ENCODE results near the gene NAXD.
"Not testable (repeated sequence)": the region's sequence is repeated elsewhere in the genome, so short reads cannot be mapped to it uniquely, and the experiment has no call there.

The NAXD gene

DNA sequence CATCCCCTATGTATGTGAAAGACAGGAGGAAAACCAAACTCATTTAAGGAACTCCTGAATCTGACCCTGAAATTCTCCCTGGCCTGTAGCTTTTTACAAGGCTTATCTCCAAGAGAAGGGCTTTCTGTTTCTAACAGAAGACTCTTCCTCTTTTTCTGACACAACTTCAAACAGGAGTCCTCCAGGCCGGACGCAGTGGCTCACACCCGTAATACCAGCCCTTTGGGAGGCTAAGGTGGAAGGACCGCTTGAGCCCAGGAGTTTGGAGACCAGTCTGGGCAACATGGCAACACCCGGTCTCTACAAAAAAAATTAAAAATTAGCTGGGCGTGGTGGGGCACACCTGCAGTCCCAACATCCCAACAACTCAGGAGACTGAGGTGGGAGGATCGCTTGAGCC lies 48.7 kb downstream of the NAXD start:
- no peak overlapping the region for H3K9ac ChIP-seq (ENCODE audit: low read length)
- H3K27me3 ChIP-seq (ENCODE audit: control insufficient read depth, insufficient read depth, low read length), result no peaks in the 10 kb centered on the region
- H3K9me3 ChIP-seq (ENCODE audit: control insufficient read depth, low read length), result no peaks in the 10 kb centered on the region
- no peaks in the 10 kb centered on the region for H3K4me1 ChIP-seq (ENCODE audit: control insufficient read depth, insufficient read depth, low read length)
- H3K4me3 ChIP-seq (ENCODE audit: low read length), result no peak overlapping the region
- peaks cover 5% of the 10 kb centered on the region for H3K36me3 ChIP-seq (ENCODE audit: control insufficient read depth, insufficient read depth, low read length)

GRCh38 chr13:110664673-110665072 lies 49.3 kb downstream of the NAXD start:
- H3K4me3 ChIP-seq (ENCODE audit: low read length), result no peak overlapping the region
- no peaks in the 10 kb centered on the region for H3K27me3 ChIP-seq (ENCODE audit: control insufficient read depth, insufficient read depth, low read length)
- no peaks in the 10 kb centered on the region for H3K4me1 ChIP-seq (ENCODE audit: control insufficient read depth, insufficient read depth, low read length)
- peaks cover 5% of the 10 kb centered on the region for H3K36me3 ChIP-seq (ENCODE audit: control insufficient read depth, insufficient read depth, low read length)
- no peaks in the 10 kb centered on the region for H3K9me3 ChIP-seq (ENCODE audit: control insufficient read depth, low read length)
- no peak overlapping the region for H3K9ac ChIP-seq (ENCODE audit: low read length)

DNA sequence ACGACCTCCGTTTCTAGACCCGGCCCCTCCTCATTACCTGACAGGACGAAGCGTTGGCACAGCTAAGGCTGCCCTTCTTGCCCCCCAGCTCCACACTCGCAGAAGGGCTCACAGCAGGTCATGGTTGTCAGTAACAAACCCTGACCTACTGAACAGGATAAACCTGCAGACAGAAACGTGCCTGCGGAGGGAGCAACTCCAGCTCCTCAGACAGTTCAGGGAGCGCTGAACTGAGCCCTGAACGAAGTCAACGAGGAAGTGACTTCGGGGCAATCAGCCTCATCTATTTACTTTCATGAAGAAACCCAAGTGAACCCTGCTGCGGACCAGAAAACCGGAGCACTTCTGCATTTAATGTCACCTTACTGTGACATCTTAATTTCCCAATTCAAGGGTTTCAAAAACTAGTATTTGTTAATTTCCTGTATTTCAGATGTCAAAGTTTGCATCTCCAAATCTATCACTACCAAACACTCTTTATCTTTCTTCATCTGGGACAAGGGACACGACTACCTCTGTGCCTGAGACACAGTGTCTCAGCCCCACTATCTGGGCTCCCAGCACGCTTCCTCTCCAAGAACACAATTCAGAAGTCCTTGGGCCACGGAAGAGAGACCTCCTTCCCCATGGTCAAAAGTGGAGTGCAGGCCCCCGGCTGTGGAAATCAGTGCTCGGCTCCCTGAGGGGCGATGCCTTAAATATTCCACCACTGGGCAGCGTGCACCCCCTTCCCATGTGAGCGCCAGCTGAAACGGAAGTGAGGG lies 50.3 kb downstream of the NAXD start:
- no peaks in the 10 kb centered on the region for H3K4me1 ChIP-seq (ENCODE audit: control insufficient read depth, insufficient read depth, low read length)
- H3K27me3 ChIP-seq (ENCODE audit: control insufficient read depth, insufficient read depth, low read length), result no peaks in the 10 kb centered on the region
- no peaks in the 10 kb centered on the region for H3K9me3 ChIP-seq (ENCODE audit: control insufficient read depth, low read length)
- no peak overlapping the region for H3K9ac ChIP-seq (ENCODE audit: low read length)
- peaks cover 5% of the 10 kb centered on the region for H3K36me3 ChIP-seq (ENCODE audit: control insufficient read depth, insufficient read depth, low read length)
- H3K4me3 ChIP-seq (ENCODE audit: low read length), result no peak overlapping the region

DNA sequence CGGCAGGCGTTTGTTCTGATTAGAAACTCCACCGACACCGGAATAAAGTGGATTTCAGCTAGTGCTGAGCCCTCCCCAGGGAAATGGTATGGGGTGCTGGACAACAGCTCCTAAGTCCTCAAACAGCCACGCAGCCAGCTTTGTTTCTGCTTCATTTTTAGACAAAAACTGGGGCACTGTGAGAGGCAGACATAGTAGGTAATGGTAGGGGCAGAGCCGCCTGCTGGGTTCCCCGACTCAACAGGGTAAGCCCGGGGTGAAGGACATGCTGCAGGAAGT lies 50.8 kb downstream of the NAXD start:
- no peaks in the 10 kb centered on the region for H3K9me3 ChIP-seq (ENCODE audit: control insufficient read depth, low read length)
- no peaks in the 10 kb centered on the region for H3K27me3 ChIP-seq (ENCODE audit: control insufficient read depth, insufficient read depth, low read length)
- H3K36me3 ChIP-seq (ENCODE audit: control insufficient read depth, insufficient read depth, low read length), result peaks cover 5% of the 10 kb centered on the region
- no peaks in the 10 kb centered on the region for H3K4me1 ChIP-seq (ENCODE audit: control insufficient read depth, insufficient read depth, low read length)
- H3K9ac ChIP-seq (ENCODE audit: low read length), result no peak overlapping the region
- no peak overlapping the region for H3K4me3 ChIP-seq (ENCODE audit: low read length)

- H3K4me3 ChIP-seq (ENCODE audit: low read length), result no peak overlapping the region
- no peak overlapping the region for H3K9ac ChIP-seq (ENCODE audit: low read length)
- no peaks in the 10 kb centered on the region for H3K27me3 ChIP-seq (ENCODE audit: control insufficient read depth, insufficient read depth, low read length)
- H3K4me1 ChIP-seq (ENCODE audit: control insufficient read depth, insufficient read depth, low read length), result no peaks in the 10 kb centered on the region
- no peaks in the 10 kb centered on the region for H3K36me3 ChIP-seq (ENCODE audit: control insufficient read depth, insufficient read depth, low read length)
- no peaks in the 10 kb centered on the region for H3K9me3 ChIP-seq (ENCODE audit: control insufficient read depth, low read length)
These were observed 53.7 kb downstream of the NAXD start for GRCh38 chr13:110669036-110669435.

- not testable (repeated sequence) for H3K27me3 ChIP-seq (ENCODE audit: control insufficient read depth, insufficient read depth, low read length); H3K9me3 ChIP-seq (ENCODE audit: control insufficient read depth, low read length); H3K4me1 ChIP-seq (ENCODE audit: control insufficient read depth, insufficient read depth, low read length); H3K4me3 ChIP-seq (ENCODE audit: low read length); H3K36me3 ChIP-seq (ENCODE audit: control insufficient read depth, insufficient read depth, low read length); H3K9ac ChIP-seq (ENCODE audit: low read length)
These were observed 54.5 kb downstream of the NAXD start for GRCh38 chr13:110669814-110670213.

- Histone ChIP-seq H3K9me3 (ENCODE audit: control insufficient read depth, low read length) (no peaks in the 10 kb centered on the region), H3K36me3 (ENCODE audit: control insufficient read depth, insufficient read depth, low read length) (peaks cover 6% of the 10 kb centered on the region), H3K4me3 (ENCODE audit: low read length) (no peak overlapping the region), H3K4me1 (ENCODE audit: control insufficient read depth, insufficient read depth, low read length) (no peaks in the 10 kb centered on the region), H3K27me3 (ENCODE audit: control insufficient read depth, insufficient read depth, low read length) (no peaks in the 10 kb centered on the region), H3K9ac (ENCODE audit: low read length) (no peak overlapping the region)
These were observed 61.5 kb downstream of the NAXD start for GRCh38 chr13:110676595-110677587.

DNA sequence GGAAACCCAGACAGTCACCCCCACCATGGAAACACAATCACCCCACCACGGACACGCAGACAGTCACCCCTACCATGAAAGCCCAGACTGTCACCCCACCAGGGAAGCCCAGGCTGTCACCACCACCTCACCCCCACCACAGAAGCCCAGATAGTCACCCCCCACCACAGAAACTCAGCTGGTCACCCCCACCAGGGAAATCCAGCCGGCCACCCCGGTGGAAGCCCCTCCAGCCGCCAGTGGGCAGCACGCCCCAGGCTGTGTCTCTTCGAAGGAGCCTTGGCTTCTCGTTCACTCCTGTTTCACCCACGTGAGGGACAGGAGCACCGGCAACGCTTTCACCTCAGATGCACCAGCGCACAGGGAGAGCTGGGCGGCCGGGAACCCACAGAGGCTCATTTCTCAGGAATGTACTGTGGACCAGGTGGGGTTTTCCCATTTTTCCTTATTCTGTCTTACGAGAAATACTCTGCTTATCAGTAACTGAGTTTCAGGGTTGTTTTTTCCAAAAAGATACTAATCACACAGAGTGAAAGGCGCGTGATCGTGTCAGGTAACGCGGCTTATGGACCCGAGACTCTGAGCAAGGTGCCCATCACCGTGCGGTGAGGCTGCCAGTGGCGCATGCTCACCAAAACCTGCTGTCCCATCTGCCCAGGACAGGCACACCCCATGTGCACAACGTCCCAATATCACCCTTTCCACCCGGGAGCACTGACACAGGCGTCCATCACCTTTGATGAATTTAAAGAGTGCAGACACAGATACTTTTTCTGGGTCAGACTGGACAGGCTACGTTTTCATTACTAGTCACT lies 62.6 kb downstream of the NAXD start:
- Histone ChIP-seq H3K9ac (ENCODE audit: low read length) (no peak overlapping the region), H3K36me3 (ENCODE audit: control insufficient read depth, insufficient read depth, low read length) (peaks cover 6% of the 10 kb centered on the region), H3K4me1 (ENCODE audit: control insufficient read depth, insufficient read depth, low read length) (no peaks in the 10 kb centered on the region)

DNA sequence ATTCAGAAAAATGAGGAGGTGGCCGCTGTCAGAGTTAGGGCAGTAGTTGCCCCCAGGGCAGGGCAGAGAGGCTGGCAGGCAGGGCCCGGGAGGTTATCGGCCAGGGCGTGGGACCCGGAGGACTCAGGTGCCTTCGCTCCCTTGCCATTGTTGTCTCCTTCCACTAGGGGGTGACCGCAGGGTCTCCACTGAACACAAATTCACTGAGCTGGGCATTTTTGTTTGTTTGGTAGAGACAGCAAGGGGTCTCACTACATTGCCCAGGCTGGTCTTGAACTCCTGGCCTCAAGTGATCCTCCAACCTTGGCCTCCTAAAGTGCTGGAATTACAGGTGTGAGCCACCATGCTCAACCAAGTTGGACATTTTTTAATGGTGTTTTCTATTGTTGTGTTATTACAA lies 65.5 kb downstream of the NAXD start:
- Histone ChIP-seq H3K9me3 (ENCODE audit: control insufficient read depth, low read length) (no peaks in the 10 kb centered on the region), H3K9ac (ENCODE audit: low read length) (no peak overlapping the region), H3K27me3 (ENCODE audit: control insufficient read depth, insufficient read depth, low read length) (no peaks in the 10 kb centered on the region), H3K4me1 (ENCODE audit: control insufficient read depth, insufficient read depth, low read length) (no peaks in the 10 kb centered on the region), H3K36me3 (ENCODE audit: control insufficient read depth, insufficient read depth, low read length) (peaks cover 6% of the 10 kb centered on the region), H3K4me3 (ENCODE audit: low read length) (no peak overlapping the region)

More for the DNA sequence above, 62.6 kb downstream of the NAXD start:
- H3K4me3 ChIP-seq (ENCODE audit: low read length), result no peak overlapping the region
- H3K27me3 ChIP-seq (ENCODE audit: control insufficient read depth, insufficient read depth, low read length), result no peaks in the 10 kb centered on the region
- no peaks in the 10 kb centered on the region for H3K9me3 ChIP-seq (ENCODE audit: control insufficient read depth, low read length)

DNA sequence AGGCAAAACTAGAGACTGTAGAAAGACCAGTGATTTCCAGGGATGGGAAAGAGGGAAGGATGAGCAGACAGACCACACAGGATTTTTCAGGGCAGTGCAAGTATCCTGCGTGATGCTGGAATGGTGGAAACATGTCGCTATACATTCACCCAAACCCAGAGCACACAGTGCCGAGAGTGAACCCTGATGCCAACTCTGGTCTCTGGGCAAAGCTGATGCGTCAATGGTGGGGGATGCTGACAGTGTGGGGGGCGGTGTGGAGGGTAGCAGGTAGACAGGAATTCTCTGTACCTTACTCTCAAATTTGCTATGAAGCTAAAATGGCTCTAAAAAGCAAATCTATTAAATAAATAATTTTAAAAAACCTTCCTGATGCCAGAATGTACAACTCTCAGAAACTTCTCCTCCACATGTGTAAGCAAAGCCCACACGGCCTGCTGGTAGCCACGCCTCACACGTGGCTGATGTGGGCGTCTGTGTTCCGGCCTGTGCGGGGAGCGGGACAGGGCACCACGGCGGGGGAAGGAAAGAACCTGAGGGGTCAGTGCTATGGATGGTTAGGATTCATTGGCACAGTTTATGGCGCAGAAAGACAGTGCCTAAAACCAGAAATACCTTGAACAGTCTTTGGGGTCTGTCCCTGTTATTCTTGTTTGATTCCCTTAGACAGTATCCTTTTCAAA lies 66.7 kb downstream of the NAXD start:
- no peaks in the 10 kb centered on the region for H3K4me1 ChIP-seq (ENCODE audit: control insufficient read depth, insufficient read depth, low read length)
- no peaks in the 10 kb centered on the region for H3K9me3 ChIP-seq (ENCODE audit: control insufficient read depth, low read length)
- no peak overlapping the region for H3K9ac ChIP-seq (ENCODE audit: low read length)
- peaks cover 6% of the 10 kb centered on the region for H3K36me3 ChIP-seq (ENCODE audit: control insufficient read depth, insufficient read depth, low read length)
- no peak overlapping the region for H3K4me3 ChIP-seq (ENCODE audit: low read length)
- H3K27me3 ChIP-seq (ENCODE audit: control insufficient read depth, insufficient read depth, low read length), result no peaks in the 10 kb centered on the region

- no peak overlapping the region for H3K9ac ChIP-seq (ENCODE audit: low read length)
- H3K9me3 ChIP-seq (ENCODE audit: control insufficient read depth, low read length), result no peaks in the 10 kb centered on the region
- H3K4me1 ChIP-seq (ENCODE audit: control insufficient read depth, insufficient read depth, low read length), result no peaks in the 10 kb centered on the region
- H3K4me3 ChIP-seq (ENCODE audit: low read length), result no peak overlapping the region
- no peaks in the 10 kb centered on the region for H3K27me3 ChIP-seq (ENCODE audit: control insufficient read depth, insufficient read depth, low read length)
- peaks cover 6% of the 10 kb centered on the region for H3K36me3 ChIP-seq (ENCODE audit: control insufficient read depth, insufficient read depth, low read length)
These were observed 67.4 kb downstream of the NAXD start for GRCh38 chr13:110682746-110683145.
